ENCODE data around the gene IQGAP2.

- TF ChIP-seq POLR2A (IDR thresholded peaks at IDR 0.05; ENCODE audit: low read length) (no peak), GATA1 (IDR thresholded peaks at IDR 0.05; ENCODE audit: low read depth, low read length) (no peak)
Observed at GRCh38 chr5:76701298-76701697, 298.2 kb downstream of the IQGAP2 start.

Measured in erythroblast (primary cell).